Measurements from ENCODE around the gene NPAS4. TPM values are rescaled to one million over a fixed set of nuclear protein-coding genes. Genes with fewer than 3 reads are reported as not detected.
"Not testable (repeated sequence)": the region's sequence is repeated elsewhere in the genome, so short reads cannot be mapped to it uniquely, and the experiment has no call there.

NPAS4 gene
- total and polyA plus RNA-seq, 2 donors: 0.05 TPM; not detected in 1

DNA sequence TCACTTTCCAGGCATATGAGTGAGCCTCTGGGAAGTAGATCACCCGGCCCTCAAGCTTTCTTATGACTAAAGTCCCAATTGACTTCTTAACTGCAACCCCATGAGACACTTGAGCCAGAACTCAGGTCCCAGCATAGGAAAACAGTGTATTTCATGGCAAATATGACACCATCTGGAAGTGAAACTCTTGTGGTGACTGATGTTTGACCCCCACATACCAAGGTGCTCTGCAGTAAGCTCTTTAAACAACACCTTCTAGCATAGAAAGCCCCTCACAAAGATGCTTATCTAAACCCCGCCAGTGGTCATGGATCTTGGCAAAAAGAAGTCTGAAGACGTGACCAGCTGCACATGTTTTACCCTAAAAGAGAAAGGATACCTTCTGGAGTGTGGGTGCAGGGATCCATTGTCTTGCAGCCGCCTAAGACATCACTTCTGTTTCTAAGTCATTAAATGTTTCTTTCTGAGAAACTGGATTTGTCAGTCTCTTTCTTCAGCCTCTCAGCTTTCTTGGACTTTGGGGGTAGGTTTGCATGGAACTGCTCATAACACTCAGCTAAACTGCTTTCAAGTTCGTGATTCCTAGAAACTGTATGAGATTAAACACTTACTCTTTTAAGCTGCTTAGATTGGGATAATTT is 38.4 kb downstream of the NPAS4 start:
- Histone ChIP-seq H3K9me3 (ENCODE audit: control insufficient read depth in 2 of 2, insufficient read depth in 1 of 2, low read length in 1 of 2) (peaks cover 0 to 7% of the 10 kb centered on the region in 2 donors), H3K4me1 (ENCODE audit: control insufficient read depth in 2 of 2, insufficient read depth in 2 of 2, low read length in 2 of 2) (peaks cover 0 to under 1% of the 10 kb centered on the region in 2 donors), H3K36me3 (ENCODE audit: control insufficient read depth in 2 of 2, insufficient read depth in 2 of 2, low read length in 1 of 2) (no peaks in the 10 kb centered on the region), H3K4me3 (ENCODE audit: low read length in 2 of 2) (no peak overlapping the region), H3K27me3 (ENCODE audit: control insufficient read depth in 2 of 2, insufficient read depth in 1 of 2, low read length in 1 of 2) (no peaks in the 10 kb centered on the region), H3K27ac (ENCODE audit: low read depth in 1 of 2, low read length in 1 of 2) (no peak overlapping the region)
- no peak for DNase-seq (ENCODE audit: low read depth in 6 of 9, low spot score in 9 of 9)
- WGBS: 69% methylated on average over 5 of the region's 5 CpGs

DNA sequence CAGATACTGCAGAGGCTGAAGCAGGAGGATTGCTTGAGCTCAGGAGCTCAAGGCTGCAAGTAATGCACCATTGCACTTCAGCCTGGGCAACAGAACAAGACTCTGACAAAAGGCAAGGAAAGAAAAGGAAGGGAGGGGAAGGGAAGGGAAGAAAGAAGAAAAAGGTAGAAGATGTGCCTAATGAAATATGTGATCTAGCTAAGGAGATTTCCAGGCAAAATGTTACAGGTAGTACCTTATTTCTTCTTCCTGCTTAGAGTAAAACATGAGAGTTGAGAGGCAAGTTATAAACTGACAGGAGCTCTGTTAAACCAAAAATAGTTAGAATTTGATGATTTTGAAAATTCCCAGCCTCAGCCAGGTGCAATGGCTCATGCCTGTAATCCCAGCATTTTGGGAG is 41.2 kb downstream of the NPAS4 start:
- Histone ChIP-seq H3K4me1 (ENCODE audit: control insufficient read depth in 2 of 2, insufficient read depth in 2 of 2, low read length in 2 of 2) (peaks cover 0 to 19% of the 10 kb centered on the region in 2 donors), H3K36me3 (ENCODE audit: control insufficient read depth in 2 of 2, insufficient read depth in 2 of 2, low read length in 1 of 2) (no peaks in the 10 kb centered on the region), H3K9me3 (ENCODE audit: control insufficient read depth in 2 of 2, insufficient read depth in 1 of 2, low read length in 1 of 2) (peaks cover 0 to 7% of the 10 kb centered on the region in 2 donors), H3K27ac (ENCODE audit: low read depth in 1 of 2, low read length in 1 of 2) (no peak overlapping the region), H3K27me3 (ENCODE audit: control insufficient read depth in 2 of 2, insufficient read depth in 1 of 2, low read length in 1 of 2) (no peaks in the 10 kb centered on the region), H3K4me3 (ENCODE audit: low read length in 2 of 2) (no peak overlapping the region)
- no peak for DNase-seq (ENCODE audit: low read depth in 6 of 9, low spot score in 9 of 9)

DNA sequence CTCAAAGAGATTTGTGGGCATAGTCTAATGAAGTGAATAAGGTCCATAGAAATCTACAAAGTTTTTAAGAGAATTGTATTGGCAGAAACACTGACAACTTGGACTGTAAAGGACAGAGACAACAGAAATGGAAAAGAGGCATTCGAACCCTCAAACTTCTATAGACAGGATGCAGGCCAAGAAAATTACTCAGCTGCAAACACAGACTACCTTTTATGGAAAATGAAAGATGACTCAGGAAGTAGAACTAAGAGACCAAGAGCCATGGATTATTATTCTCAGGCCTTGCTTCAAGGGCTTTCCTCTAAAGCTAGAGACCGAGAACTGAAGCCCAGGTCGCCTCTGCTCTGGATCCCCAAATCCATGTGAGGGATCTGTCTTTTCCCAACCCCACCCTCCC is 42.1 kb downstream of the NPAS4 start:
- no peak for DNase-seq (ENCODE audit: low read depth in 6 of 9, low spot score in 9 of 9)
- Histone ChIP-seq H3K4me3 (ENCODE audit: low read length in 2 of 2) (no peak overlapping the region), H3K27me3 (ENCODE audit: control insufficient read depth in 2 of 2, insufficient read depth in 1 of 2, low read length in 1 of 2) (peaks cover 0 to 7% of the 10 kb centered on the region in 2 donors), H3K4me1 (ENCODE audit: control insufficient read depth in 2 of 2, insufficient read depth in 2 of 2, low read length in 2 of 2) (peaks cover 6 to 27% of the 10 kb centered on the region in 2 donors), H3K36me3 (ENCODE audit: control insufficient read depth in 2 of 2, insufficient read depth in 2 of 2, low read length in 1 of 2) (no peaks in the 10 kb centered on the region), H3K9me3 (ENCODE audit: control insufficient read depth in 2 of 2, insufficient read depth in 1 of 2, low read length in 1 of 2) (peaks cover 0 to 7% of the 10 kb centered on the region in 2 donors), H3K27ac (ENCODE audit: low read depth in 1 of 2, low read length in 1 of 2) (no peak overlapping the region)
- WGBS: 94% methylated on average over 3 of the region's 3 CpGs

DNA sequence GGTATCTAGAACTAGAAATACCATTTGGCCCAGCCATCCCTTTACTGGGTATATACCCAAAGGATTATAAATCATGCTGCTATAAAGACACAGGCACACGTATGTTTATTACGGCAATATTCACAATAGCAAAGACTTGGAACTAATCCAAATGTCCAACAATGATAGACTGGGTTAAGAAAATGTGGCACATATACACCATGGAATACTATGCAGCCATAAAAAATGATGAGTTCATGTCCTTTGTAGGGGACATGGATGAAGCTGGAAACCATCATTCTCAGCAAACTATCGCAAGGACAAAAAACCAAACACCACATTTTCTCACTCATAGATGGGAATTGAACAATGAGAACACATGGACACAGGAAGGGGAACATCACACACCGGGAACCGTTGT is 43.3 kb downstream of the NPAS4 start:
- WGBS: 99% methylated on average over 5 of the region's 5 CpGs
- not testable (repeated sequence) for H3K9me3 ChIP-seq (ENCODE audit: control insufficient read depth in 2 of 2, insufficient read depth in 1 of 2, low read length in 1 of 2); H3K27me3 ChIP-seq (ENCODE audit: control insufficient read depth in 2 of 2, insufficient read depth in 1 of 2, low read length in 1 of 2); H3K27ac ChIP-seq (ENCODE audit: low read depth in 1 of 2, low read length in 1 of 2); H3K36me3 ChIP-seq (ENCODE audit: control insufficient read depth in 2 of 2, insufficient read depth in 2 of 2, low read length in 1 of 2); DNase-seq (ENCODE audit: low read depth in 6 of 9, low spot score in 9 of 9); H3K4me3 ChIP-seq (ENCODE audit: low read length in 2 of 2)
- H3K4me1 ChIP-seq (ENCODE audit: control insufficient read depth in 2 of 2, insufficient read depth in 2 of 2, low read length in 2 of 2): peaks cover 6 to 30% of the 10 kb centered on the region in 2 donors

DNA sequence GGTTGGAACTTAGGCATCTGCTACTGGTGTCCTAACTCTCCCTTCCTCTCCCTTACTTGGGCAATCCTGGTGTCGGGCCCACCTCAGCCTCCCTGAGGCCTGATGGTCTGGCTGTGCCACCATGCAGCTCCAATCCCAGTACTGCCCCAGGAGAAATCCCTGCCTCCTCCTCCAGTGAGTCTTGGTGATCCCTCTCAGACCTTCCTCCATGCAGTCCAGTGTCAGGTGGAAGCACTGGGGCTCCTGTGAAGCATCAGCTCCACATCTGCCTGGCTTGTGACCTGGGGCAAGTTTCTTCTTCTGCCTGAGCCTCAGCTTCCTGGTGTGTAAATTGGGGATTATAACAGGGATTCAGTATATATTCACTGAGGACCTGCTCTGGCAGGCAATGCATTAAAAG is 44.1 kb downstream of the NPAS4 start:
- Histone ChIP-seq H3K27ac (ENCODE audit: low read depth in 1 of 2, low read length in 1 of 2) (no peak overlapping the region), H3K4me1 (ENCODE audit: control insufficient read depth in 2 of 2, insufficient read depth in 2 of 2, low read length in 2 of 2) (peaks cover 6 to 30% of the 10 kb centered on the region in 2 donors), H3K9me3 (ENCODE audit: control insufficient read depth in 2 of 2, insufficient read depth in 1 of 2, low read length in 1 of 2) (peaks cover 0 to 7% of the 10 kb centered on the region in 2 donors), H3K27me3 (ENCODE audit: control insufficient read depth in 2 of 2, insufficient read depth in 1 of 2, low read length in 1 of 2) (peaks cover 0 to 10% of the 10 kb centered on the region in 2 donors), H3K4me3 (ENCODE audit: low read length in 2 of 2) (no peak overlapping the region), H3K36me3 (ENCODE audit: control insufficient read depth in 2 of 2, insufficient read depth in 2 of 2, low read length in 1 of 2) (no peaks in the 10 kb centered on the region)
- 100% methylated on average over 1 of the region's 1 CpG for whole genome bisulfite sequencing
- no peak for DNase-seq (ENCODE audit: low read depth in 6 of 9, low spot score in 9 of 9)

DNA sequence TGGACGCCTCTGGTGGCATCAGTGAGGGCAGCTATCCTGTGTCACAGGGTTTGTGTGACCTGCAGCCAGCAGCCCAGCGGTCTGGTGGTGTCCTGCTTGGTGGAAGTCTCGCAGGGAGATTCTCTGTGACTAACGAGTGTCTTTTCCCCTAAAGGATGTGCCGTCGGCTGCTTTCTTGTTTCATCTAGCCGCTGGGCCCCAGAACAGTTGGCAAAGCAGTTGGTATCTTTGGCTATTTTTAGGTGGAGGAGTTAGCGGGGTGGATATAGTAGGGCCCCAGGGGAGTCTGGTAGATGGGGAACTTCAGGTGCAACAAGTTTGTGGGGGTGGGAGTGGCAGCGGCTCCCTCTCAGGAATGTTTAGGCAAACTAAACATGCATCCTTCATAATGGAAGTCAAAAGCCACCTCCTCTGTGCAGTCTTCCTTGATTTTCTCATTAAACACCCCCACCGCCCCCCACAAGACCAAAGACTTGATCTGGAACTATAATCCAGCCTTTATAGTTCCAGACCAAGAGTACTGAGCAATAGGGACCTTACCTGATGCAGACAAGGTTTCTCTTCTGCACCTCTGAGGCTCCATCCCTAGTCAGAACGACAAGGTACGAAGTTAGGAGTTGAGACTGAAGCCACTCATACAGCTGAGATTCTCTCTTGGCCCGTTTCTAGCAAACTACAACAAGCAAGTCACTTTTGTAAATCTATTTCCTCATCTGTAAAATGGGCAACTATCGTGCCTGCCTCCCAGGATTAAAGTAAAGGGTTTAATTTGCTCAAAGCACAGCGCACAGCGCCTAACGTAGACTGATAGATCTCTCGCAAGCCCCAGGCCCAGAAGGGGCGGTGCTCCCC is 44.8 kb downstream of the NPAS4 start:
- Histone ChIP-seq H3K27me3 (ENCODE audit: control insufficient read depth in 2 of 2, insufficient read depth in 1 of 2, low read length in 1 of 2) (peaks cover 0 to 10% of the 10 kb centered on the region in 2 donors), H3K27ac (ENCODE audit: low read depth in 1 of 2, low read length in 1 of 2) (peak overlapping the region in 1 of 2 donors; percentile 81), H3K4me3 (ENCODE audit: low read length in 2 of 2) (peak overlapping the region; percentile 68 to 70), H3K4me1 (ENCODE audit: control insufficient read depth in 2 of 2, insufficient read depth in 2 of 2, low read length in 2 of 2) (peaks cover 6 to 30% of the 10 kb centered on the region in 2 donors), H3K9me3 (ENCODE audit: control insufficient read depth in 2 of 2, insufficient read depth in 1 of 2, low read length in 1 of 2) (peaks cover 0 to 7% of the 10 kb centered on the region in 2 donors), H3K36me3 (ENCODE audit: control insufficient read depth in 2 of 2, insufficient read depth in 2 of 2, low read length in 1 of 2) (no peaks in the 10 kb centered on the region)
- DNase-seq (ENCODE audit: low read depth in 6 of 9, low spot score in 9 of 9): peak in 3 of 9 donors; percentile 4 to 28 (median 18)
- 38% methylated on average over 19 of the region's 19 CpGs for WGBS

DNA sequence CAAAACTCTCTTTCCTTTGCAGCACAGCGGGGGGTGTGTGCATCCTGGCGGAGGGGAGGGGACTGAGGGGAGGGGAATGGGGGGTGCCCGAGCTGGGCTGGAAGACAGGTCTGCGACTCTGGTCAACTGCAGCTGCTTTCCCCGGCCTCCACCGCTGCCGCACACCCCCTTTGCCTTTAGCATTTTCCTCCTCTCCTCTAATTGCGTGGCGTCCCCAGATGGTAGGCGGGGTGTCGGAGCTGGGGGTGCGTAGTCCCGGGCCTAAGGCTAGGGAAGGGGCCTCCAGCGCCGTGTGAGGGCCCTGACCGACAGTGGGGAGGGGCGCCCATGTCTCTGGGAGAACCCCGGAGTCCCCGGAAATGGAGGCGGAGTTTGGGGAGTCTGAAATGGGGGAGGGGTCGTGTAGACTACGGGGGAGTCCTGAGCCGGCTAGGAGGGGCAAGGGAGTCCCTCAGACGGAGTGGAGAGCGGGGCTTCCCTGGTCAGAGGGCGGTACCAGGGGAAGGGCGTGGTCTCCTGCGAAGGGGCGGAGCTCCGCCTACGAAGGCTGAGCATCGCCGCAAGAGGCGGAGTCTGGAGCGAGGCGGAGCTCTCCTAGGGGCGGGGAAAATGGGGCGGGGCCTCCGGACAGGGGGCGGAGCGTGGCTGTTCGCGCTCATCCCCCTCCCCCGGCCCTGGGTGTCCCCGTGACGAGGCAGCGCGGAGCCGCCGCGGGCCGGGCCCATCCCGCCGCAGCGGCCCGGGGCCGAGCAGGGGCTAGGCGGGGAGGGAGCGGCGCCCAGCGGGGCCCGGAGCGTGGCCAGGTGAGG is 45.6 kb downstream of the NPAS4 start, which contains the start of gene PELI3:
TSS of gene PELI3 (plus strand) at position 681 of the 809 bp plus-strand sequence. CDS start 1,224 bp downstream, outside the sequence.
- Histone ChIP-seq H3K9me3 (ENCODE audit: control insufficient read depth in 2 of 2, insufficient read depth in 1 of 2, low read length in 1 of 2) (peaks cover 0 to 7% of the 10 kb centered on the region in 2 donors), H3K4me3 (ENCODE audit: low read length in 2 of 2) (peak within 1 kb of the TSS; percentile 68 to 70), H3K27ac (ENCODE audit: low read depth in 1 of 2, low read length in 1 of 2) (peak within 1 kb of the TSS; percentile 75 to 81), H3K4me1 (ENCODE audit: control insufficient read depth in 2 of 2, insufficient read depth in 2 of 2, low read length in 2 of 2) (peaks cover 6 to 30% of the 10 kb centered on the region in 2 donors), H3K27me3 (ENCODE audit: control insufficient read depth in 2 of 2, insufficient read depth in 1 of 2, low read length in 1 of 2) (peaks cover 0 to 10% of the 10 kb centered on the region in 2 donors), H3K36me3 (ENCODE audit: control insufficient read depth in 2 of 2, insufficient read depth in 2 of 2, low read length in 1 of 2) (no peaks in the 10 kb centered on the region)
- DNase-seq (ENCODE audit: low read depth in 6 of 9, low spot score in 9 of 9): peak; percentile 77 to 95 (median 89)
- 1% methylated on average over 63 of the region's 63 CpGs for WGBS

DNA sequence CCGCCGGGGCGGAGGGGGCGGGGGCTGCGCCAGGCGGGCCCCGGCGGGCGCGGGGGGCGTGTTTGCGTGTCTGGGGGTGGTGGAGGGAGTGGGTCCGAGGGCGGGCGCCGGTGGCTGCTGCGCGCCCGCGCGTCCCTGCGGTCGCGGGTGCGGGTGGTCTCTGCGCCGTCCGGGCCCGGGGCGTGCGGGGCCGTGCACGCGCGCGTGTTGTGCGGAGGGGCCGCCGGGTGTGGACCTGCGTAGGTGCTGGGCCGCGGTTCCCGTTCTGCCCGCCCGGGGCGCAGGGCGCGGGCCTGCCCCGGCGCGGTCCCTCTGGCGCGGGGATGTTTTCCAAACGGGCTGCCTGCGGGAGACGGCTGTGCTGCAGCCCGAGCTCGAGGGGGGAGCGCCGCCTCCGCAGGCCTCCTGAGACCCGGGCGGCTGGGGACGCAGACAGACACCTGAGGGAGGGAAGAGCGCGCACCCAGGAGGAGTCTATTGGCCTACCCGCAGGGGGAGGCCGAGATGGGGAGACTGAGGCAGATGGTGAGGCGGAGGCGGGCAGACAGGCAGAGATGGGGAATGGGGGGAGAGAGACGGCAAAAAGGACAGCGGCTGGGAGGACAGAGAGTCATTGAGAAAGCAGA is 46.3 kb downstream of the NPAS4 start:
- no peak overlapping the region for H3K27ac ChIP-seq (ENCODE audit: low read depth in 1 of 2, low read length in 1 of 2)
- DNase-seq (ENCODE audit: low read depth in 6 of 9, low spot score in 9 of 9): peak in 4 of 9 donors; percentile 9 to 38 (median 22)
- peaks cover 0 to 7% of the 10 kb centered on the region in 2 donors for H3K9me3 ChIP-seq (ENCODE audit: control insufficient read depth in 2 of 2, insufficient read depth in 1 of 2, low read length in 1 of 2)
- peaks cover 0 to 10% of the 10 kb centered on the region in 2 donors for H3K27me3 ChIP-seq (ENCODE audit: control insufficient read depth in 2 of 2, insufficient read depth in 1 of 2, low read length in 1 of 2)
- H3K36me3 ChIP-seq (ENCODE audit: control insufficient read depth in 2 of 2, insufficient read depth in 2 of 2, low read length in 1 of 2): no peaks in the 10 kb centered on the region
- H3K4me1 ChIP-seq (ENCODE audit: control insufficient read depth in 2 of 2, insufficient read depth in 2 of 2, low read length in 2 of 2): peaks cover 6 to 30% of the 10 kb centered on the region in 2 donors
- WGBS: 4% methylated on average over 72 of the region's 72 CpGs
- H3K4me3 ChIP-seq (ENCODE audit: low read length in 2 of 2): peak overlapping the region; percentile 44 to 68

Measured in thymus (tissue), 11 donors.